ENCODE results near the gene PRKCB. TPM values are rescaled to one million over a fixed set of nuclear protein-coding genes. Genes with fewer than 3 reads are reported as not detected.

The PRKCB gene
- total RNA-seq, 1 donor from 2014 or later: 28.7 TPM

- no peaks in the 10 kb centered on the region for H3K36me3 Mint-ChIP-seq (ENCODE audit: low read depth, unreplicated experiment)
- DNase-seq (ENCODE audit: low spot score): no peak
- TF ChIP-seq CTCF (IDR thresholded peaks at IDR 0.05; ENCODE audit: unreplicated experiment): no peak
- no peaks in the 10 kb centered on the region for H3K27me3 Mint-ChIP-seq (ENCODE audit: unreplicated experiment)
- H3K9me3 Mint-ChIP-seq (ENCODE audit: unreplicated experiment): no peaks in the 10 kb centered on the region
- no peak overlapping the region for H3K27ac Mint-ChIP-seq (ENCODE audit: unreplicated experiment)
- H3K4me1 Mint-ChIP-seq (ENCODE audit: unreplicated experiment): peaks cover 25% of the 10 kb centered on the region
- no peak overlapping the region for H3K4me3 Mint-ChIP-seq (ENCODE audit: unreplicated experiment)
These were observed 115.1 kb downstream of the PRKCB start for GRCh38 chr16:23950898-23951297.

- no peak for TF ChIP-seq CTCF (IDR thresholded peaks at IDR 0.05; ENCODE audit: unreplicated experiment)
- no peaks in the 10 kb centered on the region for H3K27me3 Mint-ChIP-seq (ENCODE audit: unreplicated experiment)
- H3K36me3 Mint-ChIP-seq (ENCODE audit: low read depth, unreplicated experiment): no peaks in the 10 kb centered on the region
- H3K27ac Mint-ChIP-seq (ENCODE audit: unreplicated experiment): no peak overlapping the region
- H3K4me3 Mint-ChIP-seq (ENCODE audit: unreplicated experiment): peak overlapping the region; percentile 19
- peaks cover 25% of the 10 kb centered on the region for H3K4me1 Mint-ChIP-seq (ENCODE audit: unreplicated experiment)
- DNase-seq (ENCODE audit: low spot score): no peak
- H3K9me3 Mint-ChIP-seq (ENCODE audit: unreplicated experiment): no peaks in the 10 kb centered on the region
These were observed 116.6 kb downstream of the PRKCB start for GRCh38 chr16:23952128-23952970.

- TF ChIP-seq CTCF (IDR thresholded peaks at IDR 0.05; ENCODE audit: unreplicated experiment): no peak
- H3K36me3 Mint-ChIP-seq (ENCODE audit: low read depth, unreplicated experiment): no peaks in the 10 kb centered on the region
- no peak for DNase-seq (ENCODE audit: low spot score)
- no peaks in the 10 kb centered on the region for H3K27me3 Mint-ChIP-seq (ENCODE audit: unreplicated experiment)
- no peaks in the 10 kb centered on the region for H3K9me3 Mint-ChIP-seq (ENCODE audit: unreplicated experiment)
- no peak overlapping the region for H3K4me3 Mint-ChIP-seq (ENCODE audit: unreplicated experiment)
- peaks cover 25% of the 10 kb centered on the region for H3K4me1 Mint-ChIP-seq (ENCODE audit: unreplicated experiment)
- no peak overlapping the region for H3K27ac Mint-ChIP-seq (ENCODE audit: unreplicated experiment)
These were observed 117.2 kb downstream of the PRKCB start for GRCh38 chr16:23952971-23953300.

GRCh38 chr16:23953476-23953875 is 117.7 kb downstream of the PRKCB start:
- TF ChIP-seq CTCF (IDR thresholded peaks at IDR 0.05; ENCODE audit: unreplicated experiment): no peak
- H3K27me3 Mint-ChIP-seq (ENCODE audit: unreplicated experiment): no peaks in the 10 kb centered on the region
- DNase-seq (ENCODE audit: low spot score): no peak
- no peaks in the 10 kb centered on the region for H3K36me3 Mint-ChIP-seq (ENCODE audit: low read depth, unreplicated experiment)
- H3K27ac Mint-ChIP-seq (ENCODE audit: unreplicated experiment): no peak overlapping the region
- H3K9me3 Mint-ChIP-seq (ENCODE audit: unreplicated experiment): no peaks in the 10 kb centered on the region
- H3K4me3 Mint-ChIP-seq (ENCODE audit: unreplicated experiment): no peak overlapping the region
- peaks cover 25% of the 10 kb centered on the region for H3K4me1 Mint-ChIP-seq (ENCODE audit: unreplicated experiment)

- no peak for TF ChIP-seq CTCF (IDR thresholded peaks at IDR 0.05; ENCODE audit: unreplicated experiment)
These were observed 119.3 kb downstream of the PRKCB start for GRCh38 chr16:23955088-23955487.

More at GRCh38 chr16:23955088-23955487, 119.3 kb downstream of the PRKCB start:
- no peak overlapping the region for H3K4me3 Mint-ChIP-seq (ENCODE audit: unreplicated experiment)
- H3K9me3 Mint-ChIP-seq (ENCODE audit: unreplicated experiment): no peaks in the 10 kb centered on the region
- no peaks in the 10 kb centered on the region for H3K27me3 Mint-ChIP-seq (ENCODE audit: unreplicated experiment)
- no peaks in the 10 kb centered on the region for H3K36me3 Mint-ChIP-seq (ENCODE audit: low read depth, unreplicated experiment)
- H3K27ac Mint-ChIP-seq (ENCODE audit: unreplicated experiment): no peak overlapping the region
- DNase-seq (ENCODE audit: low spot score): no peak
- H3K4me1 Mint-ChIP-seq (ENCODE audit: unreplicated experiment): peaks cover 25% of the 10 kb centered on the region
